Neural cell (in vitro differentiated cells): ENCODE data around the gene CD300LB.

Experiments used
- EP300 ChIP-seq: fragments of 450-650 bp; conservative IDR thresholded peaks from 2 replicates; pipeline ENCODE4 v1.6.1; 2014; ENCODE audit warnings: antibody characterized with exemption, mild to moderate bottlenecking, moderate library complexity; ENCODE audit not compliant: poor library complexity, severe bottlenecking
- EZH2 ChIP-seq: fragments of 200-600, 300-800 bp; shearing (Covaris generic), sonication (generic); IDR thresholded peaks from 2 replicates; pipeline ENCODE4 v1.6.1; 2014; ENCODE audit warnings: antibody characterized with exemption, low read length, borderline replicate concordance, mild to moderate bottlenecking; ENCODE audit not compliant: insufficient read depth, poor library complexity, severe bottlenecking
- MXI1 ChIP-seq: fragments of 450-650 bp; conservative IDR thresholded peaks from 2 replicates; pipeline ENCODE4 v1.6.1; 2014; ENCODE audit warnings: antibody characterized with exemption, mild to moderate bottlenecking; ENCODE audit not compliant: poor library complexity, severe bottlenecking
- POLR2AphosphoS5 ChIP-seq: IDR thresholded peaks from 2 replicates; pipeline ENCODE4 v1.6.1; 2012
- TF ChIP-seq, protein P1 (sequence below): fragments of 450-650 bp; IDR thresholded peaks from 2 replicates; pipeline ENCODE4 v1.5.1; 2014; ENCODE audit warnings: antibody characterized with exemption, mild to moderate bottlenecking, moderate library complexity; ENCODE audit not compliant: poor library complexity, severe bottlenecking

DNA sequence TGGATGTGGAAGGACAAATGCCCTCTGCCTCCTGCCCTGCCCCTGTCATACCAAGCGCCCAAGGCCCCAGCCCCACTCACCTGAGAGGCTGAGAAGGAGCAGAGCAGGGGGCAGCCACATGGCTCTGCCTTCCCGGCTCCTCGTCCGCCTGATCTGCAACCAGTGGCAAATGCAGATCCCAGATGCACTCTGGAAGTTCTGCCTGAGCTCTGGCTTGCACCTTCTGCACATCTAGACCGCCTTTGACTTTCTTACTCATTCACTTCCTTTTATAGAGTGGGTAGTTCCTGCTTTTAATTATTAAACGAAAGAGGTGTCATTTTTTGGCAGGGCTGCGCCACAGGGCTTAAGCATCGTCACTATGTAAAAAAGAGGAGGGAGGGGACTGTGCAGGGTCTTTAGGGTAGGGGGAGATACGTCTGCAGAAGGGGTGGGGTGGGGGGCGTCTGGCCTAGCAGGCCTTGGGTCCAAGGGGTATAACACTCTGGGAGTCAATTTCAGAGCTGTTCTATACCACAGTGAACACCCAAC is at the start of gene CD300LB:
- TF ChIP-seq, protein P1, sequence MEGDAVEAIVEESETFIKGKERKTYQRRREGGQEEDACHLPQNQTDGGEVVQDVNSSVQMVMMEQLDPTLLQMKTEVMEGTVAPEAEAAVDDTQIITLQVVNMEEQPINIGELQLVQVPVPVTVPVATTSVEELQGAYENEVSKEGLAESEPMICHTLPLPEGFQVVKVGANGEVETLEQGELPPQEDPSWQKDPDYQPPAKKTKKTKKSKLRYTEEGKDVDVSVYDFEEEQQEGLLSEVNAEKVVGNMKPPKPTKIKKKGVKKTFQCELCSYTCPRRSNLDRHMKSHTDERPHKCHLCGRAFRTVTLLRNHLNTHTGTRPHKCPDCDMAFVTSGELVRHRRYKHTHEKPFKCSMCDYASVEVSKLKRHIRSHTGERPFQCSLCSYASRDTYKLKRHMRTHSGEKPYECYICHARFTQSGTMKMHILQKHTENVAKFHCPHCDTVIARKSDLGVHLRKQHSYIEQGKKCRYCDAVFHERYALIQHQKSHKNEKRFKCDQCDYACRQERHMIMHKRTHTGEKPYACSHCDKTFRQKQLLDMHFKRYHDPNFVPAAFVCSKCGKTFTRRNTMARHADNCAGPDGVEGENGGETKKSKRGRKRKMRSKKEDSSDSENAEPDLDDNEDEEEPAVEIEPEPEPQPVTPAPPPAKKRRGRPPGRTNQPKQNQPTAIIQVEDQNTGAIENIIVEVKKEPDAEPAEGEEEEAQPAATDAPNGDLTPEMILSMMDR: no peak
- no peak for TF ChIP-seq EZH2
- TF ChIP-seq POLR2AphosphoS5: no peak
- no peak for TF ChIP-seq MXI1
- no peak for TF ChIP-seq EP300
